ENCODE results near the gene FOXJ3. TPM values are rescaled to one million over a fixed set of nuclear protein-coding genes. Genes with fewer than 3 reads are reported as not detected.

Gene FOXJ3
- total and polyA plus RNA-seq, 2 of the 13 experiments (the other 11 are each of a cell fraction or from before 2014, with no cell fraction given): 16.6 to 48.5 TPM

GRCh38 chr1:42335809-42336518, 929 bp upstream of the FOXJ3 start:
- peak overlapping the region; percentile 92 for H3K9ac ChIP-seq (ENCODE audit: insufficient read depth, low read depth, low read length)
- H3K27me3 ChIP-seq (ENCODE audit: control insufficient read depth in 1 of 2, insufficient read depth in 2 of 2, low read length in 2 of 2): no peaks in the 10 kb centered on the region; a peak in 1 of 5 replicates
- 2% methylated on average over 9 of the region's 9 CpGs for WGBS (ENCODE audit: low lambda C conversion rate)
- H3K4me3 ChIP-seq (replicated peaks in 1 of 3; ENCODE audit: insufficient read depth in 1 of 3, low read depth in 2 of 3, low read length in 3 of 3): peak overlapping the region; percentile 86 to 97 (median 95)
- ChIA-PET POLR2A (interaction anchor here (0.7 to 1.0 kb wide), 3 partner anchors 8 to 322 kb away, joined by 3 to 4 read pairs (median 4); partner anchors contain the start of gene PPIH), CTCF (ENCODE audit: low intra/inter-chr PET ratio, low total read pairs) (no interaction called here)
- no peaks in the 10 kb centered on the region for H3K9me3 ChIP-seq (ENCODE audit: low read length)
- peak overlapping the region; percentile 72 for H3K4me2 ChIP-seq (ENCODE audit: low read depth, low read length)
- peak overlapping the region; percentile 48 for H2AFZ ChIP-seq (ENCODE audit: low read length)
- peaks cover 38% of the 10 kb centered on the region for H3K79me2 ChIP-seq (ENCODE audit: insufficient read depth, low read length)
- peak; percentile 34 for FAIRE-seq
- peak; percentile 16 for ATAC-seq
- peak overlapping the region; percentile 93 for H3K27ac ChIP-seq (ENCODE audit: extremely low read length, insufficient read depth, low read length)
- peak; percentile 60 for DNase-seq (ENCODE audit: low spot score)
- BruUV-seq (replicated peaks): TSS peak; percentile 87
- peaks cover 50% of the 10 kb centered on the region for H3K4me1 ChIP-seq (ENCODE audit: insufficient read depth, low read length)
- H3K36me3 ChIP-seq (replicated peaks in 1 of 2; ENCODE audit: control insufficient read depth in 1 of 2, insufficient read depth in 2 of 2, low read length in 2 of 2): no peaks in the 10 kb centered on the region
- in situ Hi-C loops (cut with HindIII; ENCODE audit: extremely low pct_ligation_motif_present, low pct_unique_long_range_greater_than_20kb): loop anchor here (25.0 kb wide), 1 partner anchor 401 kb away; the partner anchor contains the start of gene CLDN19
- peaks cover 23% of the 10 kb centered on the region for H4K20me1 ChIP-seq (ENCODE audit: insufficient read depth, low read length)
- intact Hi-C loops (cut with micrococcal nuclease; ENCODE audit: unreplicated experiment): loop anchor here (5.0 to 10.0 kb wide), 2 partner anchors 126 to 409 kb away; partner anchors contain the start of genes CCDC30 and CLDN19
- TF ChIP-seq FOSL2 (CRISPR knock-in tag; IDR thresholded peaks at IDR 0.05) (peak; percentile 37; the same call in 1 of the 2 replicates), ZNF350 (CRISPR knock-in tag; IDR thresholded peaks at IDR 0.05; ENCODE audit: borderline replicate concordance, low read depth) (no peak), ZNF512B (CRISPR knock-in tag; IDR thresholded peaks at IDR 0.05; ENCODE audit: borderline replicate concordance) (no peak), GATAD2A (CRISPR knock-in tag; IDR thresholded peaks at IDR 0.05) (peak; percentile 22; the same call in 1 of the 2 replicates), HNF1B (CRISPR knock-in tag; IDR thresholded peaks at IDR 0.05) (no peak), DRAP1 (CRISPR knock-in tag; IDR thresholded peaks at IDR 0.05) (peak; percentile 59), MXD4 (CRISPR knock-in tag; IDR thresholded peaks at IDR 0.05) (no peak; the same call in 1 of the 2 replicates), U2AF1 (optimal IDR thresholded peaks at IDR 0.05; ENCODE audit: low read depth, low read length) (no peak), ZNF232 (CRISPR knock-in tag; IDR thresholded peaks at IDR 0.05; ENCODE audit: borderline replicate concordance) (no peak), CREM (IDR thresholded peaks at IDR 0.05) (no peak), CREM (CRISPR knock-in tag; IDR thresholded peaks at IDR 0.05) (no peak), MTERF4 (CRISPR knock-in tag; IDR thresholded peaks at IDR 0.05) (no peak), HNF4G (IDR thresholded peaks at IDR 0.05; ENCODE audit: borderline replicate concordance, low read depth, low read length) (0 out of 2 replicates have a peak, but pooled peaks have one; percentile 24), HNF4G (CRISPR knock-in tag; IDR thresholded peaks at IDR 0.05; ENCODE audit: borderline replicate concordance, low read depth) (no peak), ZBTB42 (CRISPR knock-in tag; IDR thresholded peaks at IDR 0.05) (no peak), ZIK1 (CRISPR knock-in tag; IDR thresholded peaks at IDR 0.05; ENCODE audit: borderline replicate concordance, low read depth) (no peak), MLX (CRISPR knock-in tag; IDR thresholded peaks at IDR 0.05) (no peak), CBFB (CRISPR knock-in tag; IDR thresholded peaks at IDR 0.05) (no peak)
